H1 (cell line): ENCODE data around the gene MEIS2. TPM values are rescaled to one million over a fixed set of nuclear protein-coding genes. Genes with fewer than 3 reads are reported as not detected.

Source experiments
- CTCF ChIA-PET: fragments of 300-600 bp; sonication (Branson Sonifier 250); formaldehyde crosslinking; loops from one replicate; lab custom pipeline; 2021; ENCODE audit not compliant: partially characterized antibody; lab: Charles Lee
- POLR2A ChIA-PET: fragments of 300-600 bp; sonication (Branson Sonifier 250); formaldehyde crosslinking; loops from one replicate; lab custom pipeline; 2021; ENCODE audit warnings: inconsistent platforms; ENCODE audit not compliant: partially characterized antibody; lab: Charles Lee
- DNase-seq, 2 experiments: peaks; one replicate each; pipeline versions ENCODE4 v3.0.0 to v3.0.0-alpha.2; 2010 to 2022; ENCODE audit warnings: low spot score in 2 of 2, low read depth in 1 of 2, mixed read lengths in 1 of 2
- FAIRE-seq: peaks from 2 replicates; lab custom pipeline; 2011; peaks lifted over from hg19 to GRCh38; lab: Jason Lieb, UNC
- H2AFZ ChIP-seq: 2 replicates; pipeline ENCODE4 v1.8.1; 2012; ENCODE audit warnings: low read length, inconsistent platforms
- H2AK5ac ChIP-seq: 2 replicates; pipeline ENCODE4 v1.6.1; 2013; ENCODE audit warnings: low read depth, low read length
- H2BK120ac ChIP-seq: replicated peaks from 2 replicates; pipeline ENCODE3; 2013; ENCODE audit warnings: low read depth, low read length, inconsistent platforms
- H2BK12ac ChIP-seq: 2 replicates; pipeline ENCODE4 v1.6.1; 2013; ENCODE audit warnings: low read depth, low read length
- H2BK15ac ChIP-seq: 2 replicates; pipeline ENCODE4 v1.6.1; 2013; ENCODE audit warnings: low read length
- H2BK20ac ChIP-seq: 2 replicates; pipeline ENCODE4 v1.6.1; 2013; ENCODE audit warnings: low read length
- H2BK5ac ChIP-seq: 2 replicates; pipeline ENCODE4 v1.6.1; 2013; ENCODE audit warnings: low read depth, low read length
- H3K14ac ChIP-seq: 2 replicates; pipeline ENCODE4 v1.6.1; 2013; ENCODE audit warnings: inconsistent platforms; ENCODE audit not compliant: insufficient read length
- H3K18ac ChIP-seq: 2 replicates; pipeline ENCODE4 v1.6.1; 2013; ENCODE audit warnings: low read length; ENCODE audit errors: extremely low read depth
- H3K23ac ChIP-seq: 2 replicates; pipeline ENCODE4 v1.6.1; 2013; ENCODE audit warnings: inconsistent platforms; ENCODE audit not compliant: insufficient read length
- H3K23me2 ChIP-seq: 2 replicates; pipeline ENCODE4 v1.6.1; 2013; ENCODE audit warnings: low read depth, low read length
- H3K27ac ChIP-seq: 2 replicates; pipeline ENCODE4 v1.6.1; 2011; ENCODE audit warnings: low read depth, low read length, inconsistent platforms
- H3K27me3 ChIP-seq, 4 experiments: replicated peaks in 1 of 4; 1 replicate in 1 of 4; 2 replicates in 3 of 4; pipeline versions ENCODE4 v1.6.1 to v1.8.1; 2011 to 2013; ENCODE audit warnings: low read length in 3 of 4, mild to moderate bottlenecking in 3 of 4, inconsistent platforms in 2 of 4, mixed read lengths in 2 of 4, moderate library complexity in 1 of 4; ENCODE audit not compliant: control insufficient read depth in 3 of 4, insufficient read depth in 3 of 4; ENCODE audit errors: extremely low read depth in 1 of 4
- H3K36me3 ChIP-seq, 4 experiments: 2 replicates each; pipeline versions ENCODE4 v1.6.1 to v1.8.1; 2011 to 2013; ENCODE audit warnings: mild to moderate bottlenecking in 4 of 4, low read length in 3 of 4, moderate library complexity in 2 of 4, control low read depth in 1 of 4, inconsistent platforms in 1 of 4; ENCODE audit not compliant: insufficient read depth in 4 of 4, control insufficient read depth in 2 of 4
- H3K4ac ChIP-seq: replicated peaks from 2 replicates; pipeline ENCODE3; 2013; ENCODE audit warnings: low read length, low read depth, mixed read lengths, inconsistent platforms; ENCODE audit not compliant: insufficient read length
- H3K4me1 ChIP-seq, 4 experiments: replicated peaks in 1 of 4; 1 replicate in 1 of 4; 2 replicates in 3 of 4; pipeline versions ENCODE4 v1.6.1 to v1.8.1; 2011 to 2013; ENCODE audit warnings: low read length in 3 of 4, inconsistent platforms in 2 of 4, mixed read lengths in 1 of 4; ENCODE audit not compliant: insufficient read depth in 4 of 4, control insufficient read depth in 3 of 4
- H3K4me2 ChIP-seq, 2 experiments: 2 replicates each; pipeline versions ENCODE4 v1.6.1 to v1.8.1; 2011 to 2013; ENCODE audit warnings: low read depth in 2 of 2, low read length in 2 of 2, control low read depth in 1 of 2, inconsistent platforms in 1 of 2, mild to moderate bottlenecking in 1 of 2; ENCODE audit not compliant: insufficient read depth in 1 of 2
- H3K4me3 ChIP-seq, 4 experiments: fragments of 200-600, 300-600 bp in 1 of 4; sonication (generic), shearing (Covaris generic), sonication (Bioruptor Twin) in 1 of 4; 2 replicates each; pipeline versions ENCODE4 v1.5.1 to v1.8.1; 2011 to 2016; ENCODE audit warnings: low read length in 4 of 4, low read depth in 3 of 4, control low read depth in 2 of 4, inconsistent platforms in 2 of 4, mild to moderate bottlenecking in 2 of 4, mixed read lengths in 1 of 4, moderate library complexity in 1 of 4; ENCODE audit not compliant: insufficient read depth in 2 of 4; ENCODE audit errors: extremely low read depth in 1 of 4
- H3K56ac ChIP-seq: replicated peaks from 2 replicates; pipeline ENCODE3; 2013; ENCODE audit warnings: low read depth, mild to moderate bottlenecking, mixed read lengths, low read length, inconsistent platforms; ENCODE audit not compliant: insufficient read length
- H3K79me1 ChIP-seq: 2 replicates; pipeline ENCODE4 v1.6.1; 2013; ENCODE audit warnings: low read depth, low read length, control low read depth
- H3K79me2 ChIP-seq, 2 experiments: 2 replicates each; pipeline versions ENCODE4 v1.6.1 to v1.8.1; 2012 to 2013; ENCODE audit warnings: low read length in 2 of 2, mild to moderate bottlenecking in 2 of 2, inconsistent platforms in 1 of 2; ENCODE audit not compliant: insufficient read depth in 2 of 2, control insufficient read depth in 1 of 2
- H3K9ac ChIP-seq, 4 experiments: replicated peaks in 1 of 4; 1 replicate in 1 of 4; 2 replicates in 3 of 4; pipeline versions ENCODE4 v1.6.1 to v1.8.1; 2011 to 2013; ENCODE audit warnings: low read depth in 3 of 4, low read length in 3 of 4, control low read depth in 2 of 4, mild to moderate bottlenecking in 2 of 4, moderate library complexity in 2 of 4, inconsistent platforms in 1 of 4; ENCODE audit errors: extremely low read depth in 1 of 4
- H3K9me3 ChIP-seq, 2 experiments: 2 replicates each; pipeline versions ENCODE4 v1.6.1 to v1.8.1; 2012 to 2013; ENCODE audit warnings: mild to moderate bottlenecking in 2 of 2, moderate library complexity in 2 of 2, control low read depth in 1 of 2, inconsistent platforms in 1 of 2, low read depth in 1 of 2, low read length in 1 of 2, mixed read lengths in 1 of 2; ENCODE audit not compliant: insufficient read depth in 2 of 2
- H4K20me1 ChIP-seq, 2 experiments: replicated peaks in 1 of 2; 2 replicates each; pipeline versions ENCODE3 to v1.8.1; 2011 to 2013; ENCODE audit warnings: inconsistent platforms in 2 of 2, low read length in 2 of 2, mild to moderate bottlenecking in 1 of 2; ENCODE audit not compliant: insufficient read depth in 2 of 2, control insufficient read depth in 1 of 2
- H4K5ac ChIP-seq: 2 replicates; pipeline ENCODE4 v1.6.1; 2013; ENCODE audit warnings: low read length, low read depth, mixed read lengths, inconsistent platforms; ENCODE audit not compliant: insufficient read length
- H4K8ac ChIP-seq: 2 replicates; pipeline ENCODE4 v1.8.0; 2013; ENCODE audit warnings: mild to moderate bottlenecking, moderate library complexity, low read length, inconsistent platforms; ENCODE audit not compliant: insufficient read depth; ENCODE audit errors: extremely low read depth
- H4K91ac ChIP-seq: replicated peaks from 2 replicates; pipeline ENCODE3; 2013; ENCODE audit warnings: low read length, mixed read lengths, inconsistent platforms; ENCODE audit not compliant: insufficient read length
- E2F6 ChIP-seq: IDR thresholded peaks from 2 replicates; pipeline ENCODE4 v1.6.1; 2012; ENCODE audit warnings: inconsistent platforms
- EGR1 ChIP-seq: IDR thresholded peaks from 2 replicates; pipeline ENCODE4 v1.6.1; 2011; ENCODE audit warnings: low read depth, low read length, borderline replicate concordance
- EP300 ChIP-seq, 2 experiments: IDR thresholded peaks; 1 replicate in 1 of 2; 2 replicates in 1 of 2; pipeline ENCODE4 v1.6.1; 2011 to 2012; ENCODE audit warnings: low read depth in 2 of 2, low read length in 2 of 2, mild to moderate bottlenecking in 2 of 2, borderline replicate concordance in 1 of 2, inconsistent platforms in 1 of 2, moderate library complexity in 1 of 2
- FOSL1 ChIP-seq: IDR thresholded peaks from 2 replicates; pipeline ENCODE4 v1.6.1; 2011; ENCODE audit warnings: mild to moderate bottlenecking, low read depth, low read length, moderate library complexity; ENCODE audit not compliant: insufficient read depth
- KDM5A ChIP-seq: fragments of 200-600 bp; IDR thresholded peaks from 2 replicates; pipeline ENCODE4 v1.7.1; 2012; ENCODE audit warnings: mild to moderate bottlenecking, low read length, inconsistent platforms, mixed read lengths
- MAX ChIP-seq: IDR thresholded peaks from 2 replicates; pipeline ENCODE4 v1.6.1; 2012; ENCODE audit warnings: inconsistent platforms
- SRF ChIP-seq: IDR thresholded peaks from 2 replicates; pipeline ENCODE4 v1.6.1; 2011; ENCODE audit warnings: mild to moderate bottlenecking, low read depth, low read length, moderate library complexity
- TBP ChIP-seq: IDR thresholded peaks from 2 replicates; pipeline ENCODE4 v1.6.1; 2011; ENCODE audit warnings: low read depth, low read length, improper control_type of control experiment
- TEAD4 ChIP-seq: IDR thresholded peaks from 2 replicates; pipeline ENCODE4 v1.6.1; 2012; ENCODE audit warnings: low read depth, low read length, inconsistent platforms, mixed read lengths
- WGBS, 2 experiments: shearing (Covaris generic) in 1 of 2; methylation state at CpG; one replicate each; pipeline versions ENCODE4 v1.1.6 to v1.1.7; 2013 to 2015; ENCODE audit warnings: low lambda C conversion rate in 2 of 2, mixed read lengths in 2 of 2, inconsistent platforms in 1 of 2, low coverage in 1 of 2, missing lambda C conversion rate in 1 of 2; ENCODE audit not compliant: insufficient replicate concordance in 2 of 2, insufficient coverage in 1 of 2, insufficient read length in 1 of 2; ENCODE audit errors: extremely low coverage in 1 of 2, missing lambda C conversion rate in 1 of 2; 5-methylcytosine and 5-hydroxymethylcytosine counted together
- polyA plus RNA-seq, 7 experiments: library from polyadenylated mRNA; depleted of rRNA in 3 of 7; stranded (reverse) in 5 of 7; unstranded in 2 of 7; fragments of >200 nt in 5 of 7; fragments of 200-250 nt in 2 of 7; gene quantifications; 1 replicate in 5 of 7; 2 replicates in 1 of 7; 4 replicates in 1 of 7; pipeline versions ENCODE4 v1.2.1 to v1.2.3, GENCODE V29; 2011 to 2013; ENCODE audit warnings: missing spikeins in 2 of 7, mixed read lengths in 2 of 7
- total RNA-seq: library from RNA; stranded (reverse); fragmentation: NEBNext Ultra II Directional; extraction: Animal tissue kit (Norgen Biotek cat#: 25700); gene quantifications from 2 replicates; pipeline ENCODE4 v1.2.1, GENCODE V29; 2021

MEIS2 gene
- total and polyA plus RNA-seq, 2 of the 8 experiments (the other 6 are each of a cell fraction or from before 2014, with no cell fraction given) = 0.22 to 1.2 TPM

DNA sequence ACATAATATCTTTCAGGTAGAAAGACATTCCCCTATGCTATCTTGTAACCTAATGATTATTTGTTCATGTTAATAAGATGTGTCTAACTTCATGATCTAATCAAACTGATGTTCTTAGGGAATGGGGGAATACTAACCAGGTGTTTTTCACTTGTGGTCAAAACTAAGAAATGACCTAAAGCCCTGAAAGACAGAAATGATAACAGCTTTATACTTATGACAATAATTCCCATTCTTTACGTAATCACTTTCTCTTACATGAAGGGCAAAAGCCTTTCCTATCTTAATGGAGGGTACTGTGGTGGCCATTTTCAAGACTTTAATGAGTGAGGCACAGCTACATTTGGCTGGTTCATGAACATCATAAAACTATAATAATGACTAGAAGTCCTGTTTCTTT lies 33.9 kb upstream of the MEIS2 start:
- Histone ChIP-seq H4K91ac (no peak overlapping the region), H3K4me1 (peaks cover 0 to 2% (median 0%) of the 10 kb centered on the region in 4 experiments; a peak in 2 of 7 replicates), H3K36me3 (no peaks in the 10 kb centered on the region), H3K14ac (no peak overlapping the region), H3K9ac (no peak overlapping the region), H2AK5ac (no peak overlapping the region), H3K56ac (no peak overlapping the region), H2BK15ac (no peak overlapping the region), H3K79me2 (no peaks in the 10 kb centered on the region), H2BK5ac (no peak overlapping the region), H3K4ac (no peak overlapping the region), H4K8ac (no peak overlapping the region), H2AFZ (no peak overlapping the region), H3K4me3 (no peak overlapping the region), H3K23me2 (no peaks in the 10 kb centered on the region), H3K23ac (no peak overlapping the region), H3K27me3 (no peaks in the 10 kb centered on the region), H2BK20ac (no peak overlapping the region), H3K18ac (no peak overlapping the region), H4K20me1 (no peaks in the 10 kb centered on the region), H3K4me2 (no peak overlapping the region), H3K9me3 (no peaks in the 10 kb centered on the region), H2BK120ac (no peak overlapping the region), H3K27ac (no peak overlapping the region), H2BK12ac (no peak overlapping the region), H3K79me1 (no peaks in the 10 kb centered on the region), H4K5ac (no peak overlapping the region)
- CTCF ChIA-PET = interaction anchor here (0.7 to 2.9 kb wide), 25 partner anchors 8 to 856 kb away, joined by 3 to 18 read pairs (median 4); no protein-coding TSS in a partner anchor
- FAIRE-seq (no peak), DNase-seq (no peak)
- 77% methylated on average over 1 of the region's 1 CpG; no CpG with 5 or more reads in 1 of the 2 experiments for WGBS, 2 experiments
- TF ChIP-seq SRF = no peak
- TF ChIP-seq TBP = no peak
- TF ChIP-seq FOSL1 = no peak
- no peak for TF ChIP-seq EP300 (IDR thresholded peaks at IDR 0.05; ENCODE audit: borderline replicate concordance in 1 of 2, low read depth in 2 of 2, low read length in 2 of 2)
- no peak for TF ChIP-seq E2F6
- no peak for TF ChIP-seq TEAD4
- no peak for TF ChIP-seq EGR1
- TF ChIP-seq KDM5A = no peak
- TF ChIP-seq MAX = no peak
- POLR2A ChIA-PET = interaction anchor here (0.6 kb wide), 1 partner anchor 1873 kb away, joined by 3 read pairs; no protein-coding TSS in a partner anchor
